Peyer's patch (tissue), 4 donors: Measurements from ENCODE around the gene TBC1D8B.

Experiments
- CTCF ChIP-seq, 6 experiments: fragments of 450-650 bp in 4 of 6; fragments of 200-600 bp in 2 of 6; sonication (generic) in 1 of 6; IDR thresholded peaks; one replicate each; pipeline ENCODE4 v1.5.1; 2017 to 2019; ENCODE audit warnings: antibody characterized with exemption in 6 of 6, mild to moderate bottlenecking in 3 of 6, moderate library complexity in 1 of 6
- POLR2A ChIP-seq, 2 donors: fragments of 450-650 bp; IDR thresholded peaks; one replicate each; pipeline ENCODE4 v1.5.1; 2017; ENCODE audit warnings: antibody characterized with exemption in 2 of 2, mild to moderate bottlenecking in 2 of 2, moderate library complexity in 2 of 2

GRCh38 chrX:106783716-106784115, 18.8 kb upstream of the TBC1D8B start:
- no peak for TF ChIP-seq CTCF (IDR thresholded peaks at IDR 0.05)
- TF ChIP-seq POLR2A (IDR thresholded peaks at IDR 0.05) = no peak
